NOMO-1 treated with DMSO at 0.1 percent for 48 hours (cell line): ENCODE measurements around the gene CTSH.

Experiments used
- DNase-seq: peaks from one replicate; lab custom pipeline; 2025; ENCODE audit not compliant: unreplicated experiment; lab: John Stamatoyannopoulos, UW

Gene CTSH

GRCh38 chr15:78977591-78978347, 32.9 kb upstream of the CTSH start:
- DNase-seq, result no peak

- DNase-seq, result peak; percentile 32
These were observed 32.3 kb upstream of the CTSH start for GRCh38 chr15:78977091-78977571.

GRCh38 chr15:78976691-78977090, 31.8 kb upstream of the CTSH start:
- no peak for DNase-seq

GRCh38 chr15:78974272-78974918, 29.5 kb upstream of the CTSH start:
- DNase-seq, result no peak

- no peak for DNase-seq
These were observed 25.0 kb upstream of the CTSH start for GRCh38 chr15:78969687-78970349.

GRCh38 chr15:78968539-78969271, 23.9 kb upstream of the CTSH start:
- no peak for DNase-seq

- no peak for DNase-seq
These were observed 23.3 kb upstream of the CTSH start for GRCh38 chr15:78968114-78968513.

DNA sequence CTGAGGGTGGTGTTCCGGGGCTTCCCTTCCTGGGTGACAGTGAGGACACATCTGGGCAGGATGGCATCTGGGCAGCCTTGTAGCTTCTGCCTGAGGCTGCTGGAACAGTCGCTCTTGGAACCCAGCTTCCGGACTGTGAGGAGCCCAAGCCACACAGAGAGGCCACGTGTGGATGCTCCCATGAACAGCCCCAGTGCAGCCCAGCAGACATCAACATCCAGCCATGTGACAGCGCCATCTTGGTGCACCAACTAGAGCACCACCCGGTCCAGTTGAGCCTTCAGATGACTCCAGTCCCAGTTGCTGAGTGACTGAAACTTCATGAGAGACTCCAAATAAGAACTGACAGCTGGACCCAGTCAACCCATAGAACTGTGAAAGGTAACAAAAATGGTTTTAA, 15.5 kb upstream of the CTSH start:
- DNase-seq, result no peak

GRCh38 chr15:78959360-78959759, 14.5 kb upstream of the CTSH start:
- DNase-seq, result no peak

DNA sequence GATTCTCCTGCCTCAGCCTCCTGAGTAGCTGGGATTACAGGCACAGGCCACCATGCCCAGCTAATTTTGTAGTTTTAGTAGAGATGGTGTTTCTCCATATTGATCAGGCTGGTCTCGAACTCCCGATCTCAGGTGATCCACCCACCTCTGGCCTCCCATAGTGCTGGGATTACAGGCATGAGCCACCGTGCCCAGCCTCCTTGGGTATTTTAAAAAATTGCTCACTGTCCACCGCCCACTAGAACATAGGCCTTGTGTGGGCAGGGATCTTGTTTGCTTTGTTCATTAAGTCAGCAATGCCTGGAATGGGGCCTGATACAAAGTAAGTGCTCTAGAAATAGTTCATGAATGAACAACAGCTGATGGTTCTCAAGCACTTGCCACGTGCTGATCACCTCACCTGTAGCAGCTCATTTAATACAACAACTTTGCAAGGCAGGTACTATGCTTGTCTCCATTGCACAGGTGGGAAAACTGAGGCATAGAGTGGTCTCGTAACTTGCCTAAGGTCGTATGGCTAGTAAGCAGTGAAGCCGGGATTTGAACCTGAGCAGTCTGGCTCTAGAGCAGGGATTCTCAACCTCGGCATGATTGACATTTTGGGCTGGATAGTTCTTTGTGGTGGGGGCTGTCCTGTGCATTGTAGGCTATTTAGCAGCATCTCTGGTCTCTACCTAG, 12.7 kb upstream of the CTSH start:
- DNase-seq, result no peak

DNA sequence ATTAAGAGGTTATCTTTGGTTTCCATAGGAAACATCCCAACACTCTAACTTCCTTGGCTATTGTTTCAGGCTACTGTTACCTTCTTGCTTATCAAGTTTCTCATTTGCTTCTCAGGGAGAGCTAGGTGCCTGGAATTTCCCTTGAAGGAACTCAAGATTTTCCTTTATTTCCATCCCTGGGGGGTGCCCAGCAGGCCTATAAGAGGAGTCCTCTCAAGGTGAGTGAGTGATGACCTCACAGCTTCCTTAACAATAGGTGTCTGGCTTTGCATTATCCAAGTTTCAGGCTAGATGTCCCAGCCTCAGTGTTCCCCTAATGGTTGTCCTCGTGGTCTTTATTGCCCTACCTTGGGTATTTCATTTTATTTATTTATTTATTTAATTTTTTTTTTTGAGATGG, 12.1 kb upstream of the CTSH start:
- DNase-seq, result no peak

DNA sequence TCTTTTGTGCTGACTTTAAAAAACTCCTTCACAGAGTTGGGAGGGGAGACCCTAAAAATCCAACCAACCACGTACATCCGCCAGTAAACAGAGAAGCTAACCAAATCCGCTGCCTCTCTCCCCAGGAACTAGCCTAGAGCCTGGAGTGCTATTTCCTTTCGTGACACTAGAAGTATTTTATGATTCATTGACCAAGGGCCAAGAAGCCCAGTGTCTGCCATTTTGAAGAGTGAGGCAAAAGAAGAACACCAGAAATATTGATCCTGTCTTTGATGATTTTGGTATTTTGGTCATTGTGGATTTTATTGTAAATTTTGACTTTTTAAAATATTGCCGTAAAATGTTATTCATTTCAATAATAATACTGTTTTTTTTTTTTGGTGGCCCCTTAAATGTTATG, 10.5 kb upstream of the CTSH start:
- DNase-seq, result no peak

GRCh38 chr15:78951841-78952238, 7.0 kb upstream of the CTSH start:
- no peak for DNase-seq

DNA sequence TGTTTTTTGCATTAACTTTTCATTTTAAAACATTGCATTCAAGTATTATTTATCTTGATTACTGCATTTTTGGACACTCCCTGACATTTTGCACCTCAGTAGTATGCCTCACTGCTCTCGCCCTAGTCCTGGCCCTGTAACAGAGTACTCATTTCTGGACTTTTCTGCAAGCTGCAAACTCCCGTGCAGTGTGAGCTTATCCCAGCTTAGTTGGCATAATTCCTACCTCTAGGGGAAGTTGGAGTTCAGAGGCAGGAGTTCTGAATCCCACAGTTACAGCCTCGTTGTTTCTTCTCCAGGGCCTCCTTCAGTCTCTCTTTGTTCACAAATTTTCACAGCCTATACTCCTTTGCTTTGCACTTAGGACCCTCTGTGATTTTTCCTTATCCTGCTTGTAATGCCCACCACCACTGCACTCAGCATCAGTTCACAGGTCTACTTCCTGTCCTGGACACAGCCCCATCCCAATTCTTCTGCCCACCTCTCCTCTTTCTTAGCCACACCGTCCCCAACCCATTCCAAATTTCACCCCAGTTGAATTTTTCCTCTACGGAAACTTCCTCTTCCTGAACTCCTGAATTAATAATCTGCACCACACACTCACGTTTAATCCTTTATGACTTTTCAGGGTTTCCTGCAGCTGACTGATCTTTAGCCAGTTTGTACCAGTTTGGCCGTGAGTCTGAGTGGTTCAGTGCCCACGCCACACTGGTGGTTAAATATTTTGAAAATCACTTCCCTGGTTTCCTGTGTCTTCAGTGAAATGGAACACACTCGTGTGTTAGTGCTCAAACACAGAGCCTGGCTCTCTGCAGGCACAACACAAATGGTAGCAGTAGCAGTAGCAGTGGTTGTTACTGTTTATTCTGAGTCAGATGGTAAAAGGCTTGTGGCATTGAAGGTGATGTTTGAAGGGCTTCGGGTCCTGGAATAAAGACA, 6.3 kb upstream of the CTSH start:
- DNase-seq, result no peak

DNA sequence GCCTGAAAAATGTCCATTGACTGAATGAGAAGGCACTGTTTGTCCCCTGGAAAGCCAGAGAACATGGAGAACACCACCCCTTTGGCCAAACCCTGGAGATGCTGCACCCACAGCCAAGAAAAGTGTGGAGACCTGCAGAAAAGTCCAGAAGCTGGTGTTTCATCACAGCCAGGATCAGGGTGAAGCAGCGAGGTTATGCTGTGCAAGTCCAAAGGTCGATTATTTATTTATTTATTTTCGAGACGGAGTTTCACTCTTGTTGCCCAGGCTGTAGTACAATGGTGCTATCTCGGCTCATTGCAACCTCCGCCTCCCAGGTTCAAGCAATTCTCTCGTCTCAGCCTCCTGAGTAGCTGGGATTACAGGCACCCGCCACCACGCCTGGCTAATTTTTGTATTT, 5.5 kb upstream of the CTSH start:
- no peak for DNase-seq

DNA sequence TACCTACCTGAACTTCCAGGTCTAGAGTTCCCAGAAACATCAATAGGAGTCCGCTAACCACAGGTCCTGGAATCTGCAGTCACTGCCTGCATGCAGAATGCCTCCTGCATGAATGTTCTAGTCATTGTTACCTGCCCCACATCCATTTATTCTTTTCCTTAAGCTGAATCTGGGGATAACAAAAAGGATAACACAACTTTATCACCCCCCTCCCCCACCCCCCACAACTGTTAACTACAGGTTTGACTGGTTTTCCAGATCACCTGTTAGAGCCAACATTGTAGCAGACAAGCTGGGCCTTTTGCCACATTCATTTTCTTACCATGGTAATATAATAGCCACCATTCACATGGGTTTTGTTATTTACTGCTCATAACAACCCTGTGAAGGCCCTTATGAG, 4.6 kb upstream of the CTSH start:
- DNase-seq, result no peak

DNA sequence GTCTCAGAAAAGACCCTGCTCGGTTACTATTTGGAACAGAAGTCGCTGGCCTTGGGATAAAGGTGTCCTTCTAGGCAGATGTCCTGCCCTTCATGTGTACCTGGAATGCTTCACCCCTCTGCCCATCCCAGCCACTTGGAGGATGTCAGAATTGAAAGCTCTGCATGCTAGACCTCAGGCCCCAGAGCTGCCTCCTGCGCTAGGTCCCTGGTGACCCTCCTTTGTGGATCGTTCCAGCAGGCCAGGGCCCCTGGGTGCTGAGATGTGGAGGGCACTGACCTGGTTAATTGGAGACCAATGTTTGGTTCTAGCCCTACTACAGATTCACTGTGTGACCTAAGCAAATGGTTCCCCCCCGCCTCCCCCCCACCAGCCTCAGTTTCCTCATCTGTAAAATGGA, 2.7 kb upstream of the CTSH start:
- no peak for DNase-seq

GRCh38 chr15:78946493-78946892, 1.6 kb upstream of the CTSH start:
- no peak for DNase-seq

- no peak for DNase-seq
These were observed 632 bp downstream of the CTSH start for GRCh38 chr15:78944202-78944625.

GRCh38 chr15:78943692-78944091, 1.2 kb downstream of the CTSH start:
- DNase-seq, result no peak
